LNCaP clone FGC (cell line): ENCODE measurements around the gene GDF2.

ENCODE experiments used
- DNase-seq: peaks from one replicate; pipeline ENCODE4 v3.0.0-alpha.2; 2011; ENCODE audit warnings: low read depth
- H3K4me3 ChIP-seq: 2 replicates; pipeline ENCODE4 v1.5.1; 2011; ENCODE audit warnings: mild to moderate bottlenecking, low read depth, low read length, control low read depth
- TF ChIP-seq, protein P1 (sequence below): IDR thresholded peaks from 2 replicates; pipeline ENCODE4 v1.5.1; 2012; ENCODE audit warnings: mild to moderate bottlenecking; ENCODE audit not compliant: control insufficient read depth, insufficient read depth; ENCODE audit errors: extremely low read depth

The GDF2 gene

DNA sequence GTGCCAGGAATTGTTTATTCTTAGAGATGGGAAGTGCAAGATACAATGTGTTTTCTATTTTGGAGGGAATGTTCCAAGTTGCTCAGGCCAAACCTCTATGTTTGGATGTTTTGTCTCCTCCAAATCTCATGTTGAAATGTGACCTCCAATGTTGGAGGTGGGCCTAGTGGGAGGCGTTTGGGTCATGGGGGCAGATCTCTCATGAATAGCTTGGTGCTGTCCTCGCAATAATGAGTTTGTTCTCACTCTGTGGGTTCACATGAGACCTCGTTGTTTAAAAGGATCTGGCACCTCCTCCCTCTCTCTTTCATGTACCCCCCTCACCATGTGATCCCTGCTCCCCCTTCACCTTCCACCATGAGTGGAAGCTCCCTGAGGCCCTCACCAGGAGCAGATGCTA lies 30.6 kb upstream of the GDF2 start:
- no peak overlapping the region for H3K4me3 ChIP-seq
- DNase-seq: no peak
- TF ChIP-seq, protein P1, sequence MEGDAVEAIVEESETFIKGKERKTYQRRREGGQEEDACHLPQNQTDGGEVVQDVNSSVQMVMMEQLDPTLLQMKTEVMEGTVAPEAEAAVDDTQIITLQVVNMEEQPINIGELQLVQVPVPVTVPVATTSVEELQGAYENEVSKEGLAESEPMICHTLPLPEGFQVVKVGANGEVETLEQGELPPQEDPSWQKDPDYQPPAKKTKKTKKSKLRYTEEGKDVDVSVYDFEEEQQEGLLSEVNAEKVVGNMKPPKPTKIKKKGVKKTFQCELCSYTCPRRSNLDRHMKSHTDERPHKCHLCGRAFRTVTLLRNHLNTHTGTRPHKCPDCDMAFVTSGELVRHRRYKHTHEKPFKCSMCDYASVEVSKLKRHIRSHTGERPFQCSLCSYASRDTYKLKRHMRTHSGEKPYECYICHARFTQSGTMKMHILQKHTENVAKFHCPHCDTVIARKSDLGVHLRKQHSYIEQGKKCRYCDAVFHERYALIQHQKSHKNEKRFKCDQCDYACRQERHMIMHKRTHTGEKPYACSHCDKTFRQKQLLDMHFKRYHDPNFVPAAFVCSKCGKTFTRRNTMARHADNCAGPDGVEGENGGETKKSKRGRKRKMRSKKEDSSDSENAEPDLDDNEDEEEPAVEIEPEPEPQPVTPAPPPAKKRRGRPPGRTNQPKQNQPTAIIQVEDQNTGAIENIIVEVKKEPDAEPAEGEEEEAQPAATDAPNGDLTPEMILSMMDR: no peak

DNA sequence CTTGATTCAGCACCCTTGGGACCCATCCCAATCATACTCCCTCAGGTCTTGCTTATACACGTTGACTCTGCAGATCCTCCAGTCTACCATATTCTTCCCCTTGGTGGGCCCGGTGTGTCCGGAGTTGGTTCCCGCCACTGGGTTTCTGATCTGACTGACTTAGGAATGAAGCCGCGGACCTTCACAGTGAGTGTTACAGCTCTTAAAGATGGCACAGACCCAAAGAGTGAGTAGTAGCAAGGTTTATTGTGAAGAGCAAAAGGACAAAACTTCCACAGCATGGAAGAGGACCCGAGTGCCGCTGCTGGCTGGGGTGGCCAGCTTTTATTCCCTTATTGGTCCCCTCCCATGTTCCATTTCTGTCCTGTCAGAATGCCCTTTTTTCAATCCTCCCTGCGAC lies 28.2 kb upstream of the GDF2 start:
- no peak overlapping the region for H3K4me3 ChIP-seq
- DNase-seq: no peak
- TF ChIP-seq, protein P1: no peak

DNA sequence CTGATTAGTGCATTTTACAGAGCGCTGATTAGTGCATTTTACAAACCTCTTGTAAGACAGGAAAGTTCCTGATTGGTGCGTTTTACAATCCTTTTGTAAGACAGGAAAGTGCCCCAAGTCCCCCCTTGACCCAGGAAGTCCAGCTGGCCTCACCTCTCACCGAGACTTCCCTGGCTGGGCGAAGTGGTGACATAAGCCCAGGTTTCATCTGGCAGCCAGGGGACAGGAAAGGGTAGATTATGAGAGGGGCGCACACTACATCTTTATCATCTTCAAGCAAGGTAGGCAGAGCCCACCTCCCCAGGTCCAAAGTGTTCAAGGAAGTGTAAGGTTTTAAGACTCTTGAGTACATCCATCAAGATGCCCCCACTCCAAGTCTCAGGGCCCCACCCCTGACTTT lies 27.8 kb upstream of the GDF2 start:
- TF ChIP-seq, protein P1: no peak
- H3K4me3 ChIP-seq: no peak overlapping the region
- no peak for DNase-seq

DNA sequence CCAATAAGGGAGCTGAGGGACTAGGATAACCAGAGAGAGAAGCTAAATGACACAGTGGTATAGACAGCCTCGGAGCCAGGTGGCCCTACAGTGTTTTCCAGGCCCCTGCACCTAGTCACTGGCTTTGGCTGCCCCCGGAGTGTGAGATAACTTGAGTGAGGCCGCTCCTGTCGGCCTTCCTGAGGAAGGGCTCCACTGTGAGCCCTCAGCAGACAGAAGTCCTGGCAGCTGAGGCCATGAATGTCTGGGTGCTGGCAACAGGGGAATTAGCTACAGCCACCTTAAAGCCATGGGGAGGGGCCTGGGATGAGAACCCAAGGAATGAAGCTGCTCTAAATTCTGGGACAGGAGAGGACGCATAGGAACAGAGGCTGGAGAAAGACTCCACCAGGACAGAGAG lies 26.8 kb upstream of the GDF2 start:
- TF ChIP-seq, protein P1: no peak
- DNase-seq: no peak
- no peak overlapping the region for H3K4me3 ChIP-seq

DNA sequence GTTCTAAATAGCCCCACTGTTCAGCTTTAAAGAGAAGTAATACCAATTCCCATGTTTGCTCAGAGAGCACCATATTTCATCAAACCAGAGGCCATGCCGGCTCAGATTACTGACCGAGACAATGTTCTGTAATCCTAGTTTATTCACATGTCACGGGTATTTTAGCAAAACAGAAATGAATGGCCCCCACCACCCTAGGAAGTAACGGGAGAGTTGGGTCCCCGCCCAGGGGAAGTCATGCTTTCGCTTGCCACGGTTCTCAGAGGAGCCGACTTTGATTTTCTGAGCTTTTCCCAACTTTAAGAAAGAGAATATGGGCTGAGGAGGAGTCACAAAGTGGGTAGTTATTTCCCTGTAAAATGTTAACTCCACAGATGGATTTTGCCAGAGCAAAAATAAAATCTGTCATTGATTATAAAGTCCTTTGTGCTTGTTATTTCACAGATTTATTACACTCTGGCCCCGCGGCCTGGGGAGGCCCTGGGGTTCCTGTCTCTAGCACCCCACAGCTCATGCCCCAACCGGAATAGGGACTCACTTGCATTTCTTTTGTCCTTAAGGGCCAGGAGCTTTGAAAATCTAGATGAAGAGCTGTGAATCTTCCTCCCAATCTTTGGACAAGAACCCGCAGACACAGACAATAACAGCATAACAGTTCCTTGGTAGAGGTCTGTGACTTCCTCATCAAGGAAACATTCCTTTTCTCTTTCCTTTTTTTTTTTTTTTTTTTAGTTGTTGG lies 25.9 kb upstream of the GDF2 start:
- no peak overlapping the region for H3K4me3 ChIP-seq
- no peak for DNase-seq
- TF ChIP-seq, protein P1: no peak

DNA sequence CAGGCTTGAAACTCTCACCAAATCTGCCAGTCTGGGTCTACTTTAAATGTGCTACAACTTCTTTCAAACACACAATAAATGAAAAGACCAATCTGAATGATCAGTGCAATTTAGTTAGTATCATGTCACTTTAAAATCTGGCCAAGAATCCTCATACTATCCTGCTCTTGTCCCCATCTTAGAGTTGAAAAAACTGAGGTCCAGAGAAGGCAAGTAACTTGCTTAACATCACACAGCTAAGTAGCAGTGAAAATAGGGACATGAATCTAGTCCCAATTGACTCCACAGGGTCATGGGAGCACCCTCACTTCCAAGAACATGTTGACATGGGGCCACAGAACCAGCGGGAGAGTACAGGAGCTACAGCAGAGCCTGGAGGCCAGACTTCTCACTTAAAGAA lies 25.3 kb upstream of the GDF2 start:
- DNase-seq: no peak
- TF ChIP-seq, protein P1: no peak
- H3K4me3 ChIP-seq: no peak overlapping the region
